OCI-LY1 (cell line): Measurements from ENCODE around the gene ENO4.

Experiments
- CTCF ChIP-seq: fragments of 200-600 bp; sonication (generic), shearing (Covaris generic); IDR thresholded peaks from 2 replicates; pipeline ENCODE4 v1.5.1; 2017; ENCODE audit warnings: mild to moderate bottlenecking, antibody characterized with exemption, low read length, moderate library complexity, mixed read lengths
- EZH2 ChIP-seq: fragments of 200-600 bp; sonication (generic), shearing (Covaris generic); IDR thresholded peaks from 2 replicates; pipeline ENCODE4 v1.8.0; 2017; ENCODE audit warnings: borderline replicate concordance, mixed run types, mild to moderate bottlenecking, antibody characterized with exemption, low read length, moderate library complexity, mixed read lengths

- TF ChIP-seq CTCF (no peak), EZH2 (no peak)
These were observed 77.1 kb downstream of the ENO4 start for GRCh38 chr10:116926426-116926825.
